ENCODE data around the gene ZFYVE21.

ZFYVE21 gene

DNA sequence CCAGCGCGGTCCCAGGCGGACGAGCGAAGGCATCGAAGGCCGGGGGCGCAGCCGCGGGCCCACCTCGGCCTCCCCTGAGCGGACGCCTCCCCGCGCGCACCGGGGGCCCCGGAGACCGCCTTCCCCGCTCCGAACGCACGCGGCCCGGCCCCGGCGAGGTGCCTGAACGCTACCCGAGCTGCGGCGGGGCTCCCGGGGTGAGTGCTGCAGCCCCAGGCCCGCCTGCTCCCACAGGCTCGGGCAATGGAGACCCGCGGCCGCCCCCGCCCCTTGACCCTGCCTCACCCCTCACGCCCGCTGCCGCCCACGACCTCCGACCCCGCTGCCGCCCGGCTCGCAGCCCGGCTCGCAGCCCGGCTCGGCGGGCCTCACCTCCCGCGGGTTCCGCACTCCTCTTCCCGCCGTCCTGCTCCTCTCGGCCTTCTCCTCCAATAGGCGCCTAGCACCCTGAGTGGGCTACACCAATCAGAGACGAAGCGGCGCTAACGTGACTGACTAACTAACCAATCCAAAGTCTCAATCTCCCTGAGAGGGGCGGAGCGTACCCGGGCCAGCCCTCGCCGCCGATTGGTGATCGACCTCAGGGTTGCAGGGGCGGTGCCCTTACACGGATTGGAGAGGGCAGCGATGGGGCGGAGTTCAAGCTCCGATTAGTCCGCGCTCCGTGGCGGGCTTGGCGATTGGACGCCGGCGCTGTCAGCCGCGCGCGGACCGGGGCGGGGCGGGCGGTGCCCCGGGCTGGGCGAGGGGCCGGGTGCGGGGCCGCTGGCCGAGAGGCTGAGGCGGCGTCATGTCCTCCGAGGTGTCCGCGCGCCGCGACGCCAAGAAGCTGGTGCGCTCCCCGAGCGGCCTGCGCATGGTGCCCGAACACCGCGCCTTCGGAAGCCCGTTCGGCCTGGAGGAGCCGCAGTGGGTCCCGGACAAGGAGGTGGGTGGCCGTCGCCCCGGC is at the start of gene ZFYVE21, which contains the start of gene XRCC3:
Gene ZFYVE21, plus strand, starts transcription at position 759 of the 949 bp plus-strand sequence. Its CDS starts 32 bp downstream, at position 791.
Gene XRCC3, minus strand, starts transcription at position 400 of the 949 bp plus-strand sequence. CDS start 4,364 bp downstream, outside the sequence.
- in situ Hi-C loops (cut with MboI; ENCODE audit: low sequenced_read_pairs) = no loop called here

DNA sequence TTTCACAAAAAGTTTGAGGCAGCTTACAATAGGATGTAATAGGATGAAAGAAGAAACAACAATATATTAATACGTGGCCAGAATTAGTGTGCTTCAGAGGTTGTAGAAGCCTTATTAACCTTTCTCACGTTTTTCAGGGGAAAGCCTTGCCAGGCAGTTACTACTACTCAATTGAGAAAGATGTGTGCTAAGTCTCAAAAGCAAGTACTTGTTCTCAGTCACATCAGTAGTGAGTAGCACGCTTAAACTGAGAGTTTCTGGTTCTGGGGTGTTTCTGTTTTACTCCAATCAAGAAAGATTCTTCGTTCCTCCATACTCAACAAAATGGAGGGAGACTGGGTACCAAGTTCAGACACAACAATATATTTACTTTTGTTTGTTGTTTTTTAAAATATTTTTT is 47.9 kb upstream of the ZFYVE21 start:
- in situ Hi-C loops (cut with MboI; ENCODE audit: low sequenced_read_pairs) = no loop called here

DNA sequence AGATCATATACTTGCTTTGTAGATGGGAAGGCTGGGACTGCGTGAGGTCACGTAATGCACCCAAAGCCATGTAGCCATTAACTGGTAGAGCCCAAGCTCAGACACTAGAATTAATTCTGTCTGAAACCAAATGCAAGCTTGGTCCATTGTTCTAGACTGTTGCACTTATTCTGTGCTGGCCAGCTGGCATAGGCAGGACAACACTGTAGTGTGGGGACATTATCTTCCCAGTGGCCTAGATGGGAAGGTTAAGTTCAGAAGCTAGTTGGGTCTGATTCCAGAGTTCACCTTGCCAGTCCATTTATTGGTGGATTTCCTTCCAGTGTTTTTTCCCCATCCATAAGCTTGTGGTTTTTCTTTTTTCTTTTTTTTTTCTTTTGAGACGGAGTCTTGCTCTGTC is 47.5 kb upstream of the ZFYVE21 start:
- in situ Hi-C loops (cut with MboI; ENCODE audit: low sequenced_read_pairs) = no loop called here

GRCh38 chr14:103669370-103669769 is 46.2 kb upstream of the ZFYVE21 start:
- in situ Hi-C loops (cut with MboI; ENCODE audit: low sequenced_read_pairs) = no loop called here

DNA sequence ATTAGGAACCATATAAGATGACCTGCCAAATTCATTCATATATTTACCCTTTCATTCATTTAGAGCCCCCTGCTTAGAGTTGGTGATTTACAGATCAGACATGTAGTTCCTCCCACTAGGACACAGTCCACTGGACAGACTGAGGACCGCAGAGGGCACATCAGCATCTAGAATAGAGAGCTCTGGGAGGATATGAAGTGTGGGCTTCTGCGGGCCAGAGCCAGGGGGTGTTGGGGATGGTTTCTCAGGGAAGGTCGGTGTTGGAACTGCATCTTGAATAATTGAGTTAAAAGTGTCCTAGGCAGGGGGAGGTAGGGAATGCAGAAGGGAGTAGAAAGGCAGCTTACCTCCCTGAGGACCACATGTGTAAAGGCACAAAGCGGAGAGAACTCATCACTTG is 43.7 kb upstream of the ZFYVE21 start:
- in situ Hi-C loops (cut with MboI; ENCODE audit: low sequenced_read_pairs) = no loop called here

- in situ Hi-C loops (cut with MboI; ENCODE audit: low sequenced_read_pairs) = no loop called here
Observed at GRCh38 chr14:103675957-103676356, 39.7 kb upstream of the ZFYVE21 start.

DNA sequence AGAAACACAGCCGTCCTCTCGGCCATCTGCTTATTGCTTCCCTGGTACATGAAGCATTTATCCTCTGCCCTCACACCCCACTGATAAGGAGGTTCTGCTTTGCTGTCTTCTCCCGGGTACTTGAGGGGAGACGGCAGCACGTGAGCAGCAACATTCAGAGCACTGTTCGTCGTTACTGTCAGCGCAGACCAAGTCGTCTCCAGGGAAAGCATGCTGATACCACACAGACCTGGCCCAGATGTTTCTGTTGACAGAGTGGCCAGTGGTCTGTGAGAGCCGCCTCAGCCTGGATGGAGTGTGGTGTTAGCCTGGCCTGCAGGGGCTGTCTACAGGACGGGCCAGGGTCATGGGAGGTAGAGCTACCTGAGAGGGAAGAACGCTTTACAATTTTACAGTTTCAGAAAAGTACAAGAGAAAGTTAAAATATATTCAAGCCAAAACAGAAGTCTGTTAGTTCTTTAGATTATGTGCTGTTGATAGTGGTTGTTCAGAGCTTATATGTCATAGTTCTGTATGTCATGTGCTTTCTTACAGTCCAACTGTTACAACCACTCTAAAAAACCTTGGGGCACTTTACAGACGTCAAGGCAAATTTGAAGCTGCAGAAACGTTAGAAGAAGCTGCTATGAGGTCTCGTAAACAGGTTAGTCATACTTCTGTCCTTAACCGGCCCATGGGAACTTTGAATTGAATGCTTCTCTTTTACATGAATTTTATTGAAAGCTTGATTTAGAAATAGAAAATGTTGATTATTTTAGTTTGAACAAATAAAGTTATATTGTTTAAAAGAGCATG is 38.5 kb upstream of the ZFYVE21 start:
- in situ Hi-C loops (cut with MboI; ENCODE audit: low sequenced_read_pairs) = no loop called here

GRCh38 chr14:103679351-103679750 is 36.3 kb upstream of the ZFYVE21 start:
- in situ Hi-C loops (cut with MboI; ENCODE audit: low sequenced_read_pairs) = no loop called here

- in situ Hi-C loops (cut with MboI; ENCODE audit: low sequenced_read_pairs) = no loop called here
Observed at GRCh38 chr14:103680491-103681231, 34.9 kb upstream of the ZFYVE21 start.

- in situ Hi-C loops (cut with MboI; ENCODE audit: low sequenced_read_pairs) = no loop called here
Observed at GRCh38 chr14:103683139-103683538, 32.5 kb upstream of the ZFYVE21 start.

DNA sequence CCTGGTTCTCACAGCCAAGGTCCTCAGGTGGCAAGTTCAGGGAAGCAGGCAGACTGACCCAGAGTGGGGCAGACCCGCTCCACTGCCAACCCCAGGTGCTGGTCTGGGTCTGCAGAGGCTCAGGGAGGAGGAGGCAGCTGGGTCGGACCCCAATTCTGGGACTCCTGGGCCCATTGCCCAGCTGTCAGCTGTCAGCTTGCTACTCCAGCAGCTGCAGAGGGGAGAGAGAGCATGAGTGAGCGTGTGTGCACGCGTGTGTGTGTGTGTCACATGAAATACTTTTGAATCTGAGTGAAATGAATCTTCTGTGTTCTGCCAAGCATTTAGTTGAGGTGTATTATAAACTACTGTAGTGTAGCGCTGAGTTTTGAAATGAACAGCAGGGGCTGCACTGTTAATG is 31.1 kb upstream of the ZFYVE21 start:
- in situ Hi-C loops (cut with MboI; ENCODE audit: low sequenced_read_pairs) = no loop called here

DNA sequence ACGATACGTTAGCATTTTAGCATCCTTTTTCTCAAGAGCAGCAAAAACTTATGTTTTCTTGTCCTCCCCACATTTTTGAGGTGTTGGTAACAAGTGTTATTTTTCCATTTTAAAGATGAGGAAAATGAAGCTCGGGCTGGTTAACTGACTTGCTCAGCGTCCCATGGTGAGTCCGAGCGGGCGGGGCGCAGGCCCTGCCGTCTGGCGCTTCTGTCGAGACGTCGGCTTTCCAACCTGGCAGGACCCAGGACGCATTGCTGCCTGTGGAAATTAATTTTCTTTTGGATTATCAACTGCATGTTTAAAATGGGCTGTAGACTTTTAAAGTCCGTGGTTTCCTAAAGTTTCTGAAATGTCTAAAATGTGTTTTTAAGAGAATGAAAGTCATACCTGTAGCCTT is 30.7 kb upstream of the ZFYVE21 start:
- in situ Hi-C loops (cut with MboI; ENCODE audit: low sequenced_read_pairs) = no loop called here

- in situ Hi-C loops (cut with MboI; ENCODE audit: low sequenced_read_pairs) = no loop called here
Observed at GRCh38 chr14:103685276-103686211, 30.1 kb upstream of the ZFYVE21 start.

- in situ Hi-C loops (cut with MboI; ENCODE audit: low sequenced_read_pairs) = no loop called here
Observed at GRCh38 chr14:103686831-103687485, 28.7 kb upstream of the ZFYVE21 start.

- in situ Hi-C loops (cut with MboI; ENCODE audit: low sequenced_read_pairs) = no loop called here
Observed at GRCh38 chr14:103687712-103688111, 27.9 kb upstream of the ZFYVE21 start.

GRCh38 chr14:103688441-103688840 is 27.2 kb upstream of the ZFYVE21 start:
- in situ Hi-C loops (cut with MboI; ENCODE audit: low sequenced_read_pairs) = no loop called here

- in situ Hi-C loops (cut with MboI; ENCODE audit: low sequenced_read_pairs) = no loop called here
Observed at GRCh38 chr14:103688906-103689902, 26.4 kb upstream of the ZFYVE21 start.

GRCh38 chr14:103690332-103690731 is 25.3 kb upstream of the ZFYVE21 start:
- in situ Hi-C loops (cut with MboI; ENCODE audit: low sequenced_read_pairs) = no loop called here

Data from HL-60/S4 treated with retinoic acid at 250 ng/mL for 4 days and 3 days (cell line).